Measurements from ENCODE around the gene HOXA4. TPM values are rescaled to one million over a fixed set of nuclear protein-coding genes. Genes with fewer than 3 reads are reported as not detected.

Gene HOXA4
- total RNA-seq, 1 donor from 2014 or later = not detected

DNA sequence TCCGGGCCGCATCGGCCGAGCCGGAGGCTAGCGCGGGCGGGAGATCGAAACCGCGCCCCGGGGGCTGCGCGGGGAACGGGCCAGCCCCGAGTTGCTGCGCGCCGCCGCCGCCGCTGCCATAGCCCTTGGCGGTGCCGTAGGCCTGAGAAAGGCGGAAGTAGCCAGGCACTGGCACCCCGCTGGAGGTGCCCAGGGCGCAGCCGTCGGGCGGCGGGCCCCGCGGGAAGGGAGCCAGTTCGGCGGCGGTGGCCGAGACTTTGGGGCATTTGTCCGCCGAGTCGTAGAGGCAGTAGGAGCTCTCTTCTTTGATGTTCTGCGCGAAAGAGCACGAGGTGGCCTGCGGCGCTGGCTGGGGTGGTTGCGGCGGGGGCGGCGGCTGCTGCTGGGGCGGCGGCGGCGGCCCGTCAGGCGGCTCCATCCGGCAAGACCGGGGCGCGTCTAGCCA lies 43.0 kb upstream of the HOXA4 start:
- no peak for DNase-seq (ENCODE audit: low spot score)
- Mint-ChIP-seq H3K27me3 (ENCODE audit: low read depth) (peaks cover 60% of the 10 kb centered on the region), H3K27ac (no peak overlapping the region), H3K36me3 (ENCODE audit: low read depth) (no peaks in the 10 kb centered on the region), H3K9me3 (no peaks in the 10 kb centered on the region), H3K4me1 (ENCODE audit: low read depth) (peaks cover 2% of the 10 kb centered on the region), H3K4me3 (ENCODE audit: low read depth) (no peak overlapping the region)
- intact Hi-C loops (cut with micrococcal nuclease) = no loop called here

DNA sequence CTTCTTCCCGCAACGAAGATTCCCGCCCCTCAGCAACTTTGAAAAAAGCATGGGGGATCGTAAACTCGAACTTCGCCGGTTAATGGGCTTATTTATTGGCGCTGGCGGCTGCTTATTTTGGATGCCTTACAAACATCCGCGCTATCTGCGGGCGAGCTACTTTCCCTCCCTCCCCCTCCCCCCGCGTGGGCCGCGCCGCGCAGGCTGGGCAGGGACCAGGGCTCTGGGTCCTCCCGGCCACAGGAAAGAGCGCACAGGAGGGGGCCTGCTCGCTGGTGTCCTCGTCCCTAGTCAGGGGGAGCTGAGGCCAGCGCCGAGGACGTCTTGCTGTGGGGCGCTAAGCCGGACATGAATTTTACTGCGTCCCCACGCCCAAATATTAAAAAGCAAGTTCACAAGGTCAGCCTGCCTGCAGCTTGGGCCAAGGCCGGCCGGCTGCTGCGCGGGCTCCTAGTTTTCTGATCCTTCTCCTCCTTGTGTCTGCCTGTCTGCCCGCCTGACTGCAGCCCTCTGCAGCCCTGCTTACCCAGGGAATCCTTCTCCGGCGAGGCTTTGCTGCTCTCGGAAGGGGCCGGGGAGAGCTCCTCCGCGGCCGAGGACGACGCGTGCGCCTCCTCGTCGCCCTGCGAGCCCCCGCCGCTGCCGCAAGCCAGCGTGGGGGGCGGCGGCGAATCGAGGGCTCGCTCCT lies 42.4 kb upstream of the HOXA4 start:
- Mint-ChIP-seq H3K4me1 (ENCODE audit: low read depth) (peaks cover 2% of the 10 kb centered on the region), H3K27ac (no peak overlapping the region), H3K4me3 (ENCODE audit: low read depth) (no peak overlapping the region), H3K27me3 (ENCODE audit: low read depth) (peaks cover 64% of the 10 kb centered on the region), H3K36me3 (ENCODE audit: low read depth) (no peaks in the 10 kb centered on the region), H3K9me3 (no peaks in the 10 kb centered on the region)
- intact Hi-C loops (cut with micrococcal nuclease) = loop anchor here (1.0 kb wide), 1 partner anchor 15 kb away; no protein-coding TSS in a partner anchor
- no peak for DNase-seq (ENCODE audit: low spot score)

DNA sequence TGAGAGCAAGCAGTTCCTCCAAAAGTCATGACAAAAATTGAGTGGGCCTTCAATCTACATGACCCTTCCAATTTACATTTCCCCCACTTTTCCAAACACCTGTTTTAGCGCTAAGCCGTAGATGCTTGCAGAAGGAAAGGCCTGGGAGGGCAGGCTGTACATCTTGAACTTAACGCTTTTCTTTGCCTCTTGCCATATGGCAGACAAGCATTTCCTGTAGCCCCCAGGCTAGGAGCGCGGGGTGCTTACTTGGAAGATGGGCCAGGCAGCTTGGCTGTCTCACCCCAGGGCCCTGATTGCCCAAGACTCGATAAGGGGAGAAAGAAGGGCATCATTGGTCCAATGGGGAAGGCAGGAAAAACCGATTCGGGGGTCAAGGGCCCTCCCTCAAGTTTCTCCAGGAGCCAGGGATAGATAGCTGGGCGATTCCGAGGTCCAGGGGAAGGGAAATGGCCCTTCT lies 41.8 kb upstream of the HOXA4 start:
- no peak for DNase-seq (ENCODE audit: low spot score)
- Mint-ChIP-seq H3K36me3 (ENCODE audit: low read depth) (no peaks in the 10 kb centered on the region), H3K27ac (peak overlapping the region; percentile 12), H3K4me1 (ENCODE audit: low read depth) (peaks cover 2% of the 10 kb centered on the region), H3K4me3 (ENCODE audit: low read depth) (no peak overlapping the region), H3K27me3 (ENCODE audit: low read depth) (peaks cover 64% of the 10 kb centered on the region), H3K9me3 (no peaks in the 10 kb centered on the region)
- intact Hi-C loops (cut with micrococcal nuclease) = loop anchor here (1.0 kb wide), 1 partner anchor 16 kb away; no protein-coding TSS in a partner anchor

DNA sequence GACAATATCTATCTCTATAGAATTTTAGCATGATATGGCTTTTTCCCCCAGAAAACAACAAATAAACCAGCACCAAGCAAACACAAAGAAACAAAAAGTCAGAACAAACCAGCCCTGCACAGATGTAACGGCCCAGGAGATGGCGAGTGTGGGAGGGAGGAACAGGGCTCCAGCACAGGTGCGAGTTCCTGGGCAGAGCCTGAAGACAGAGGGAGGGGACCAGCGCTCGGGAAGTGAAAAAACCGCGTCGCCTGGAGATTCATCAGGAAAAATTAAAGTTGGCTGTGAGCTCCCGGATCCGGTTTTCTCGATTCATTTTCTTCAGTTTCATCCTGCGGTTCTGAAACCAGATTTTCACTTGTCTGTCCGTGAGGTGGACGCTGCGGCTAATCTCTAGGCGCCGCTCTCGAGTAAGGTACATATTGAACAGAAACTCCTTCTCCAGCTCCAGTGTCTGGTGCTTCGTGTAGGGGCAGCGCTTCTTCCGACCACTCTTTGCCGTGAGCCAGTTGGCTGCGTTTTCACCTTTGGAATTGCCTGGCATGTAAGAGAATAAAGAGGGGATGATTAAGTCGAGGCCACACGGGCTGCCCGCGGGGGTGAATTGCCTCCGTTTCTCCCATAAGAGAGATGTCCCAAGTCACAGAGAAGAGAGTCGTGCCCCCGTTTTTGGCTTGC lies 41.2 kb upstream of the HOXA4 start:
- no peak for DNase-seq (ENCODE audit: low spot score)
- Mint-ChIP-seq H3K9me3 (no peaks in the 10 kb centered on the region), H3K36me3 (ENCODE audit: low read depth) (no peaks in the 10 kb centered on the region), H3K27ac (peak overlapping the region; percentile 12), H3K4me1 (ENCODE audit: low read depth) (peaks cover 2% of the 10 kb centered on the region), H3K4me3 (ENCODE audit: low read depth) (no peak overlapping the region), H3K27me3 (ENCODE audit: low read depth) (peaks cover 70% of the 10 kb centered on the region)
- intact Hi-C loops (cut with micrococcal nuclease) = loop anchor here (1.0 to 2.0 kb wide), 3 partner anchors 13 to 17 kb away; partner anchors contain the start of genes HOXA11 and HOXA7

DNA sequence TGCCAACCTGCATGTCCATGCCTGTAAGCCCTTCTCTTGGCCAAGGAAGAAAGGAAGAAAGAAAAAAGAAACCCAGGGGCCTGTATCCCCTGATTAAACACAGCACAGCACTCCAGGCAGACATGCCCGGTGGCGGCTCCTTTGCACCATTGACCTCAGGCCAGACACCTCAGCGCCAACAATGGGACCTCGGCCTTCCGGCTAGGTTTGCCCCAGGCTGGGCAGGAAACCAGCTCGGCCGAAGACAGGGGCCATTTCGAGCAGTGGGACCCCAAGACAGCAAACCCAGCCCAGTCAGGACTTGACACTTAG lies 40.7 kb upstream of the HOXA4 start:
- H3K9me3 Mint-ChIP-seq = no peaks in the 10 kb centered on the region
- H3K4me1 Mint-ChIP-seq (ENCODE audit: low read depth) = peaks cover 2% of the 10 kb centered on the region
- no peak for DNase-seq (ENCODE audit: low spot score)
- no peak overlapping the region for H3K4me3 Mint-ChIP-seq (ENCODE audit: low read depth)
- intact Hi-C loops (cut with micrococcal nuclease) = loop anchor here (2.0 kb wide), 2 partner anchors 14 kb away; partner anchors contain the start of genes HOXA11 and HOXA7
- no peaks in the 10 kb centered on the region for H3K36me3 Mint-ChIP-seq (ENCODE audit: low read depth)
- H3K27ac Mint-ChIP-seq = no peak overlapping the region
- peaks cover 70% of the 10 kb centered on the region for H3K27me3 Mint-ChIP-seq (ENCODE audit: low read depth)

DNA sequence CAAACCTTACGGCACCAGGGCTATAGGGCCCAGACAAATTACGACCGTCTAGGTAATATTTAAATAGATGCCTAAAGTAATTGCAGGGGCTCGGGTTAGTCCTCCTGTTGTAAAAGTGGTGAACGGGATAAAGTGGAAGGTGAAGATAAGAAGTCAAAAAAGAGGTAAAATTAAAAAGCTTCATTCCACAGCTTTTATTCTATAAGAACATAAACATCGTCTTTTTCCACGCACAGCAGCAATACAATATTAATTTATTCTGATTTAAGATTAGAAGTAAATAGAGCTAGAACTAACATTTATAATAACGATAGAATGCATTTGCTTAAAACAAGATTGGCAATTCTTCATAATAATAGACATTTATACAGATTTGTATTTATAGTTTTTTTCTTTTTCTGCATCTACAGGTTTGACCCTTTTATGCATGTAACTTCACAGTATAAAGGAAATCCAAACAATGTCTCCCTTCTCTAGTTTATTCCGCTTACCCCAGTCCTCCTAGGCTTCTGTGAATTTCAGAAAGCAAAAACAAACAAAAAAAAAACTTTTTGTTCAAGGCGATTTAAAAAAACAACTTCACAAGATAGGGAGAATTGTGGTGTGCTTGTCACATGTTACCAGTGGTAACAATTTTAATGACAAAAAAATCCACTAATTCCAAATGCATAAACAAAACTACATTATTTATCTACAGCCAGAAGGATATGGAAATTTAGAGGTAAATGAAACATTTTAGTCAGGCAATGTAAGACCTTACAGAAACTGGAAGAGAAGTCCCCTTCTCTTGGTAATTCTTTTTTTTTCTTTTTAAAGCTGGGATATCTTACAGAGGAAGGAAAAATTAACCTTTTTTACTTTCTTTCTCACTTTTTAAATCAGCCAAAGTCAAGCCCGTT lies 40.1 kb upstream of the HOXA4 start:
- no peaks in the 10 kb centered on the region for H3K9me3 Mint-ChIP-seq
- intact Hi-C loops (cut with micrococcal nuclease) = loop anchor here (2.0 kb wide), 2 partner anchors 14 kb away; partner anchors contain the start of genes HOXA11 and HOXA7
- no peak overlapping the region for H3K27ac Mint-ChIP-seq
- no peaks in the 10 kb centered on the region for H3K36me3 Mint-ChIP-seq (ENCODE audit: low read depth)
- no peak overlapping the region for H3K4me3 Mint-ChIP-seq (ENCODE audit: low read depth)
- no peak for DNase-seq (ENCODE audit: low spot score)
- peaks cover 68% of the 10 kb centered on the region for H3K27me3 Mint-ChIP-seq (ENCODE audit: low read depth)
- peaks cover 4% of the 10 kb centered on the region for H3K4me1 Mint-ChIP-seq (ENCODE audit: low read depth)

DNA sequence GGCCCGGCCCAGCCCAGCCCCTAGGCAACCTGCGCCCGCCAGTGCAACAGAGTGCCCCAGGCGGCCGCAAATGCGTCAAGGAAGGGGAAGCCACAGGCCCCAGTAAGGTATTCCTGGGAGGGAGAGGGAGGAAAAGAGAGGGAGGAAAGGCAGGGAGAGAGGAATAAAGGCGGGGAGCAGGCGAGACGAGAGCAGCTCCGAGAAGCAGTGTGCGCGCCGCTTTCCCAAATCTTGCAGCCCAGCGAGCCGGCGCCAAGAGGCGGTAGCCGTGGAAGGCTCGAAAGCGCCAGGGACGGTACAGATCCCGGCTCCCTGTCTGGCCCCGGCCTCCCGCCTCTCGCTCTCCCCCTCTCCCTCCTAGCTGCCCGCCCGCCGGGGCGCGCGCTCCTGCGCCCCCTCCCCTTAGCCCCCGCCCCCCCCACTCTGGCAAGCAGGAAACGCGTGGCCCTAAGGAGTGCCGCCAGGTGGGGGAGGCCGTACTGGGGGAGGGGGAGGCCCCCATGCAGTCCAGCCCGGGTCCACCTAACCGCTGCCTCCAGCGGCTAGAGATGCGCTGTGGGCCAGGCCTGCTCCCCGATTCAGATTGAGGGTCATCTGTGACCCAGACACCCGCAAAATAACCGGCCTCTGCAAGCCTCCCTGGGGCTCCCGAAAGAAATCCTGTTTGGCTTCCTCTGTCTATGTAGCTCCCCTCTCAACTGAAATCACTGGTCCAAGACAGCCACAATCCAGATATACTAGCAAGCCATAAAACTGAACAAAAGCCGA lies 39.3 kb upstream of the HOXA4 start:
- H3K27me3 Mint-ChIP-seq (ENCODE audit: low read depth) = peaks cover 66% of the 10 kb centered on the region
- no peak overlapping the region for H3K27ac Mint-ChIP-seq
- peaks cover 5% of the 10 kb centered on the region for H3K4me1 Mint-ChIP-seq (ENCODE audit: low read depth)
- no peak overlapping the region for H3K4me3 Mint-ChIP-seq (ENCODE audit: low read depth)
- DNase-seq (ENCODE audit: low spot score) = no peak
- no peaks in the 10 kb centered on the region for H3K36me3 Mint-ChIP-seq (ENCODE audit: low read depth)
- H3K9me3 Mint-ChIP-seq = no peaks in the 10 kb centered on the region
- intact Hi-C loops (cut with micrococcal nuclease) = loop anchor here (2.0 kb wide), 3 partner anchors 13 to 29 kb away; partner anchors contain the start of genes HOXA11 and HOXA7

DNA sequence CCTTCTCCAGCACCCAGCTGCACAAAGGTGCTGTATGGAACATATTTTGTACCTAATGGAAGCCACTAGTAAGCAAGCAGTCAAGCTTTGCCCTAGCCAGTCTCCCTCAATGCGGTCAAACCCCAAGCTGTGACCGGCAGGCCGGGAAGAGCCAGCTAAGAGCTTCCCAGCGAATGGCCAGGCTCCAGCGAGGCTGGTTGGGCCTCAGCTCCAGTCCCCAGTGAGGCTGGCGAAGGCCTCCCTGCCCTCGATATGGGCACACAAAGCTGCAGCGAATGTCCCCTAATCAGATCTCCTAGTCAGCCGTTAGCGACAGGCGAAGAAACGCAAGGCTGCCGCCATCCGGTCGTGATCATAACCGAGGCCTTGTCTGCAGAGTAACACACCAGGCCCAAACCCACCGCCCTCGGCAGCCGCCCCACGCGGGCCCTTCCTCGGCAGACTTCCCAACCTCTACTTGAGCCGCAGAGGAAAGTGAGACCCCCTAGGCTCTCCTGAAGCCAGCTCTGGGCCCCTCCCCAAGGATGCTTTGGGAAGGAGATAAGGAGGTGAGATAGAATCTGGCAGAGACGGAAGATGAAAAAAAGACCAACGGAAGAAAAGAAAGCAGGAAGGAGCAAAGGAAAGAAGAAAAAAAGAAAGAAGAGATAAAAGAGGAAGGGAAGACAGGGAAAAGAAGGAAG lies 37.8 kb upstream of the HOXA4 start:
- Mint-ChIP-seq H3K4me3 (ENCODE audit: low read depth) (no peak overlapping the region), H3K9me3 (no peaks in the 10 kb centered on the region), H3K27ac (no peak overlapping the region), H3K27me3 (ENCODE audit: low read depth) (peaks cover 73% of the 10 kb centered on the region), H3K36me3 (ENCODE audit: low read depth) (no peaks in the 10 kb centered on the region), H3K4me1 (ENCODE audit: low read depth) (peaks cover 5% of the 10 kb centered on the region)
- no peak for DNase-seq (ENCODE audit: low spot score)
- intact Hi-C loops (cut with micrococcal nuclease) = loop anchor here (2.0 kb wide), 1 partner anchor 30 kb away; no protein-coding TSS in a partner anchor

DNA sequence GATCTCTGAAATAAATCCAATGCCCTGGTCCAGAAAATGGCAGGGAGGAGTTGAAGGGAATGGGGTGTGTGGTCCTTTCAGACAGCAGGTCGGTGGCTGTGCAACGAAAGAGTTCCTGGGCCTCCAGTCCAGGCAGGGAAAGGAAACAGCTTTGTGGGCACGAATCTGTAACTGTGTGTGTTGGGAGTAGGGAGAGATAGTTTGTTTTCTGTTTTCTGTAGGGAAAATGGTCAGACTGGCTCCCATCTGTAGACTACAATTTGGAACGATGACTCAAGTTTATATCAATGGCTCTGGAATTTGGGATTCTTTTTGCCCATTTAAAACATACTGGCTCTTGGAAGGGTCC lies 37.3 kb upstream of the HOXA4 start:
- Mint-ChIP-seq H3K36me3 (ENCODE audit: low read depth) (no peaks in the 10 kb centered on the region), H3K27ac (no peak overlapping the region), H3K4me1 (ENCODE audit: low read depth) (peaks cover 5% of the 10 kb centered on the region), H3K27me3 (ENCODE audit: low read depth) (peaks cover 78% of the 10 kb centered on the region), H3K4me3 (ENCODE audit: low read depth) (no peak overlapping the region), H3K9me3 (no peaks in the 10 kb centered on the region)
- intact Hi-C loops (cut with micrococcal nuclease) = loop anchor here (2.0 kb wide), 2 partner anchors 31 to 73 kb away; no protein-coding TSS in a partner anchor
- no peak for DNase-seq (ENCODE audit: low spot score)

DNA sequence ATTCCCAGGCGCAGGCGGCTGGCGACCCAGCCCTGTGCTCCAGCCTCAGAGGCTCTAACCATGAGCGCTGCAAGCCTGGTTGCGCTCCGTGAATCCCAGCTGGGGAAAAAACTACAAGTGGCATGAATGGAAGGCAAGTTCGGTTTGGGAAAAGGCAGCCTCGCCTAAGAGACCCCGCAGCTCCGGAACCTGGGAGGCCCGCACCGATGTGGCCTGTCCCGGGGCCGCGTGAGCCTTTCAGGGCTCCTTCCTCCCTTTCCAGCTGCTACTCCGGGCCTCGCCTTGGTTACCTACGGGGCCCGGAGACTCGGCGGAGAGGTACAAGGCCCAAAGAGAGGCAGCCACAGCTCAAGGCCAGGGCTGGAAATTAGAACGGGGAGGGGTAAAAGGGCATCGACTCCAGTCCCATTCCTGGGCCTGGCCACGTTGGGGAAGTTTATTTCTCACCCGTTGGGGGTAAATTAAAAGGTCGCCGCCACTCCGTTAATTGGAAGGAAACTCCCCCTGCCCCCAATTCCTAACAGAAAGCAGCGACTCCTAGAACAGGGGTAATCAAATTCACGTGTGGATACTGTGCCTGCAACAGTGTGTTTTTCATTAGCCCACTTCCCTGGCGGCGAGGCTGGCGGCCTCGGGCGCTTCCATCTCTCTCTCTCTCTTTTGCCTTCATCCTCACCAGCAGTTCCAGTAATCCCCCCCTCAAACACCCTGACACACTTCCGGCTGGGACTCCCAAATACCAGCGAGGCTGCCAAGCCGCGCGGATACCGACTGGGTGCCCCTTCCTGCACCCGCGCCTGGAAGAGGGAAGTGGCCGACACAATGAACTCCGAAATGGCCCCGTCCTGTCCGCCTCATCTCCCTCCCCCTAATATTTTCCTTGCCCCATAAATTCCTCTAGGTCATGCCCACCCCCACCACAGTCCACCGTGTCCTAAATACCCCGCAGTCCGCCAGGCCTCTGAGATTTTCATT lies 36.3 kb upstream of the HOXA4 start:
- no peak for DNase-seq (ENCODE audit: low spot score)
- Mint-ChIP-seq H3K9me3 (no peaks in the 10 kb centered on the region), H3K27me3 (ENCODE audit: low read depth) (peaks cover 81% of the 10 kb centered on the region), H3K4me1 (ENCODE audit: low read depth) (peaks cover 3% of the 10 kb centered on the region), H3K36me3 (ENCODE audit: low read depth) (no peaks in the 10 kb centered on the region), H3K4me3 (ENCODE audit: low read depth) (no peak overlapping the region), H3K27ac (peak overlapping the region; percentile 49)
- intact Hi-C loops (cut with micrococcal nuclease) = loop anchor here (2.0 kb wide), 1 partner anchor 74 kb away; no protein-coding TSS in a partner anchor
